K562 (cell line): ENCODE measurements around the gene TNPO3.

Experiments used
- CTCF ChIP-seq, 3 experiments: IDR thresholded peaks in 2 of 3; conservative IDR thresholded peaks in 1 of 3; 2 replicates each; pipeline ENCODE4 v1.5.1; 2011 to 2012; ENCODE audit warnings: low read length in 3 of 3, mild to moderate bottlenecking in 3 of 3, control low read depth in 2 of 3, improper control_type of control experiment in 1 of 3, inconsistent platforms in 1 of 3, low read depth in 1 of 3, mixed read lengths in 1 of 3, moderate library complexity in 1 of 3; ENCODE audit not compliant: insufficient read depth in 2 of 3
- ELF1 ChIP-seq: fragments of 200-800 bp; sonication (Bioruptor generic); IDR thresholded peaks from 2 replicates; pipeline ENCODE4 v1.6.1; 2016; ENCODE audit warnings: missing genetic modification characterization, missing compliant biosample characterization
- EZH2 ChIP-seq: IDR thresholded peaks from 2 replicates; pipeline ENCODE4 v1.6.1; 2012; ENCODE audit warnings: low read depth, mild to moderate bottlenecking, inconsistent platforms, low read length, borderline replicate concordance
- FOXK2 ChIP-seq, 2 experiments: fragments of 450-650 bp; IDR thresholded peaks in 1 of 2; conservative IDR thresholded peaks in 1 of 2; 2 replicates each; pipeline ENCODE4 v1.6.1; 2016; ENCODE audit warnings: low read depth in 2 of 2, mild to moderate bottlenecking in 1 of 2
- NFE2L1 ChIP-seq: fragments of 450-650 bp; IDR thresholded peaks from 2 replicates; pipeline ENCODE4 v1.6.1; 2016; ENCODE audit warnings: missing genetic modification characterization, low read depth, mild to moderate bottlenecking, missing compliant biosample characterization, moderate library complexity, borderline replicate concordance
- PREB ChIP-seq: sonication (generic); formaldehyde crosslinking; IDR thresholded peaks from 2 replicates; pipeline ENCODE4 v1.8.1; 2023; ENCODE audit warnings: mild to moderate bottlenecking, missing genetic modification reagents
- SIN3A ChIP-seq, 2 experiments: fragments of 150-350 bp in 1 of 2; IDR thresholded peaks; 2 replicates each; pipeline ENCODE4 v1.6.1; 2011 to 2016; ENCODE audit warnings: borderline replicate concordance in 2 of 2, low read depth in 2 of 2, low read length in 2 of 2, mild to moderate bottlenecking in 2 of 2, moderate library complexity in 2 of 2; ENCODE audit not compliant: control insufficient read depth in 1 of 2
- TCF7L2 ChIP-seq: fragments of 150-350 bp; IDR thresholded peaks from 2 replicates; pipeline ENCODE4 v1.6.1; 2016; ENCODE audit warnings: low read depth, mild to moderate bottlenecking, low read length, moderate library complexity
- ZNF507 ChIP-seq: conservative IDR thresholded peaks from 2 replicates; pipeline ENCODE4 v1.6.1; 2017; ENCODE audit warnings: missing genetic modification characterization, missing compliant biosample characterization

GRCh38 chr7:128935342-128935730 lies 119.6 kb downstream of the TNPO3 start:
- TF ChIP-seq FOXK2 (conservative IDR thresholded peaks at IDR 0.05 in 1 of 2, IDR thresholded peaks at IDR 0.05 in 1 of 2; ENCODE audit: low read depth in 2 of 2) (no peak), EZH2 (no peak), ELF1 (tag) (no peak), CTCF (IDR thresholded peaks at IDR 0.05 in 2 of 3, conservative IDR thresholded peaks at IDR 0.05 in 1 of 3; ENCODE audit: insufficient read depth in 2 of 3, low read depth in 1 of 3, low read length in 3 of 3) (no peak), TCF7L2 (no peak), PREB (CRISPR knock-in tag) (no peak), ZNF507 (tag) (no peak), NFE2L1 (tag) (no peak), SIN3A (IDR thresholded peaks at IDR 0.05; ENCODE audit: borderline replicate concordance in 2 of 2, control insufficient read depth in 1 of 2, low read depth in 2 of 2, low read length in 2 of 2) (no peak)
